ENCODE measurements around the gene CD28. TPM values are rescaled to one million over a fixed set of nuclear protein-coding genes. Genes with fewer than 3 reads are reported as not detected.
"Not testable (repeated sequence)": the region's sequence is repeated elsewhere in the genome, so short reads cannot be mapped to it uniquely, and the experiment has no call there.

CD28 gene
- total RNA-seq, 2 donors from 2014 or later = 3.5 to 4.3 TPM

DNA sequence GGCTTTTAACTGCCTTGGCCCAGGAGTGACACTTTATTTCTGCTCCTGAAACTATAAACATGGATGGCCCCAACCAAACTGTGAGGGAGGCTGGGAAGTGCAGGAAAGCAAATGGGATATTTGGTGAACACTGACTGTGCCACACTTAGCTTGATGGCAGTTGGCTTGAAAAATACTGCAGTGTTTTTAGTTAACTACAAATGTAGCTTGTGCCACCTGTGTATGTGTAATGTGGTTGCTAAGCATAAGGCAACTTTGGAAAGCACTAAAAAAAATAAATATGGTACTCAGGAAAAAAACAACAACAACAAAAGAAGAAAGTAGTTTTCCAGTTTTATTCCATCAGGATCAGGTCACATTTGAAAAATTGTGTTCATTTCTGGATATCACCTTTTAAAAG, 73.8 kb downstream of the CD28 start:
- Histone ChIP-seq H3K4me1 (ENCODE audit: control insufficient read depth in 1 of 2, low read depth in 2 of 2) (peaks cover 6 to 19% of the 10 kb centered on the region in 2 donors), H3K36me3 (no peaks in the 10 kb centered on the region), H3K27ac (no peak overlapping the region), H3K9me3 (no peaks in the 10 kb centered on the region), H3K27me3 (replicated peaks; ENCODE audit: insufficient read depth) (no peaks in the 10 kb centered on the region), H3K4me3 (no peak overlapping the region)
- DNase-seq (ENCODE audit: low spot score) (no peak), ATAC-seq (ENCODE audit: insufficient number of reproducible peaks, low FRiP score, low read depth) (no peak)
- TF ChIP-seq, protein P1, sequence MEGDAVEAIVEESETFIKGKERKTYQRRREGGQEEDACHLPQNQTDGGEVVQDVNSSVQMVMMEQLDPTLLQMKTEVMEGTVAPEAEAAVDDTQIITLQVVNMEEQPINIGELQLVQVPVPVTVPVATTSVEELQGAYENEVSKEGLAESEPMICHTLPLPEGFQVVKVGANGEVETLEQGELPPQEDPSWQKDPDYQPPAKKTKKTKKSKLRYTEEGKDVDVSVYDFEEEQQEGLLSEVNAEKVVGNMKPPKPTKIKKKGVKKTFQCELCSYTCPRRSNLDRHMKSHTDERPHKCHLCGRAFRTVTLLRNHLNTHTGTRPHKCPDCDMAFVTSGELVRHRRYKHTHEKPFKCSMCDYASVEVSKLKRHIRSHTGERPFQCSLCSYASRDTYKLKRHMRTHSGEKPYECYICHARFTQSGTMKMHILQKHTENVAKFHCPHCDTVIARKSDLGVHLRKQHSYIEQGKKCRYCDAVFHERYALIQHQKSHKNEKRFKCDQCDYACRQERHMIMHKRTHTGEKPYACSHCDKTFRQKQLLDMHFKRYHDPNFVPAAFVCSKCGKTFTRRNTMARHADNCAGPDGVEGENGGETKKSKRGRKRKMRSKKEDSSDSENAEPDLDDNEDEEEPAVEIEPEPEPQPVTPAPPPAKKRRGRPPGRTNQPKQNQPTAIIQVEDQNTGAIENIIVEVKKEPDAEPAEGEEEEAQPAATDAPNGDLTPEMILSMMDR (IDR thresholded peaks at IDR 0.05) = no peak

DNA sequence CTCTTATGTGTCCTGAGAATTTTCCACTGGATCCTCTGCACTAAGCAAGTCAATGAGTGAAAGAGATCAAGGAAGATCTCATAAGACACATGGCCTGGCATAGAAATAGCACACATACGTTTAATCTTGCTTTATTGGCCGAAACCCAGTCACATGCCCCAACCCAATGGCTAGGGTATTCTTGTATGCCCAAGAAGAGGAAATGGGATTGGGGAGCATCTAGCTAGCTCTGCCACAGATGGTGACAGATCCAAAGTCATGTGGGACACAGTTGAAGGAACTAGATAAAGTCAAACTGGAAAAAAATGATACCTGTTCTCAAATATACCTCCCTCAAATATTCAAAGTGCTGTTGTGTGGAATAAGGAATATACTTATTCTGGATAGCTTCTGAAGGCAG, 74.7 kb downstream of the CD28 start:
- Histone ChIP-seq H3K27me3 (replicated peaks; ENCODE audit: insufficient read depth) (no peaks in the 10 kb centered on the region), H3K4me3 (no peak overlapping the region), H3K27ac (no peak overlapping the region), H3K9me3 (no peaks in the 10 kb centered on the region), H3K4me1 (ENCODE audit: control insufficient read depth in 1 of 2, low read depth in 2 of 2) (peaks cover 6 to 23% of the 10 kb centered on the region in 2 donors), H3K36me3 (no peaks in the 10 kb centered on the region)
- DNase-seq (ENCODE audit: low spot score) = no peak
- ATAC-seq (ENCODE audit: insufficient number of reproducible peaks, low FRiP score, low read depth) = no peak
- TF ChIP-seq, protein P1 (IDR thresholded peaks at IDR 0.05) = no peak

DNA sequence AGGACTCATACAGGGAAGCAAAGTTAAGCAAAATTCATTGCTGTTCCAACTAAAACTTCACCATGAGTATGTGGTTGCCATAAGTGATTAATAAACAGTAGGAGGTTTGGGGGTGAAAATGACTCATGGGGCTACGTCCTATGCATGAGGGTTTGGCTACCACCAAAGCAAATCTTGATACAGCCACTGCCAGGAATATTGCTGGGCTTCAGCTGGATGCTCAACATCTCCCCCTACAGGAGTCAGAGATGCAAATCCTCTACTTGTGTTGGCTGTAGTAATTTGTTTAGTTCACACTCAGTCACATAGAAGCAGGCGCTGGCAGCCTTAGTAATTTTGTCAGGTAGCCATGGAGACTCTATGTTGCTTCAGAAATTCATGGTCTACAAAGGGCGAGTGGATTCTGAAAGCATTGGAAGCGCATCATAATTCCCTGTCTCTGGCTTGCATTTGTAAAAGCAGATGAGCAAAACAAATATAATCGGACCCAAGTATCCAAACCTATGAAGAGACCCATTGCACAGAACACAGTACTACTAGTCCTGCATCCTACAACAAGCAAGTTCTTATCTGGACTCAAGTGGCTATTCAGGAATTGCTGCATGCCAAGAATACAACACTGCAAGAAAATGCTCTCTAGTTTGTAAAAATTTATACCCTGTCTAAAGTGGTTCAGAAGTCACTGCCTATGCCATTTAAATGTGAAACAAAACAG, 76.0 kb downstream of the CD28 start:
- no peaks in the 10 kb centered on the region for H3K9me3 ChIP-seq
- TF ChIP-seq, protein P1 (IDR thresholded peaks at IDR 0.05) = peak; percentile 55
- peak overlapping the region in 1 of 2 donors; percentile 22 for H3K27ac ChIP-seq
- H3K27me3 ChIP-seq (replicated peaks; ENCODE audit: insufficient read depth) = no peaks in the 10 kb centered on the region
- H3K4me3 ChIP-seq = no peak overlapping the region
- ATAC-seq (ENCODE audit: insufficient number of reproducible peaks, low FRiP score, low read depth) = peak; percentile 86
- DNase-seq (ENCODE audit: low spot score) = no peak
- H3K36me3 ChIP-seq = no peaks in the 10 kb centered on the region
- H3K4me1 ChIP-seq (ENCODE audit: control insufficient read depth in 1 of 2, low read depth in 2 of 2) = peaks cover 6 to 28% of the 10 kb centered on the region in 2 donors

DNA sequence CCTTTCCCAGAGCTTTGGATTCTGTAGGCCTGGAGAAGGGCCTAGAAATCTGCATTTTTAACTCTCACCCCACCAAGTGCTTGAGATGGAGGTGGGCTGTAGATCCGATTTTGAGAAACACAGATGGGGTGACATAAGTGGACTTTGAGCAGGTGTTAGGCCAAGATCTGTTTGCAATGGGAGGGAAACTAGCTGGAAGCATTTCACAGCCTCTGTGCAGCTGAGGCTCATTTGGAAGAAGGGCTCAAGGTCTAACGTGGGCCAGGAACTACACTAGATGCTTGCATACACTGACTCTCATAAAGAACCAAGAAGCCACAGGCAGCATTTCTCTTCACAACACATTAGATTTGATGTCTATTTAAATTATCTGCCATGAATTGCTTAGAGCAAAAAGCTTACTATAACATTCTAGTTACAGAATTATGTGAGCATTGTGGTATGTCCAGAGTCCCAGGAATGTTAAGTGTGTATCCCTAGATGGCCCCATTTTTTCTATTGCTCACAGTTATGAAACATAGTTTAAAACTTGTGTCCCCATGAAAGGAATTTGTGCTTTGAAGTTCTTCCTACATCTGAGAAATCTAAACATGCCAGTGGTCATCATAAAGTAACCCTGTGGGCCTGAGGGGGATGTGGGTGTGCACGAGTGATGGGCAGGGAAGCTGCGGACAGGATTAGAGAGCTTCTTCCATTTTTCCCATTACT, 77.2 kb downstream of the CD28 start:
- Histone ChIP-seq H3K27ac (no peak overlapping the region), H3K27me3 (replicated peaks; ENCODE audit: insufficient read depth) (no peaks in the 10 kb centered on the region), H3K36me3 (no peaks in the 10 kb centered on the region), H3K4me1 (ENCODE audit: control insufficient read depth in 1 of 2, low read depth in 2 of 2) (peaks cover 6 to 36% of the 10 kb centered on the region in 2 donors), H3K9me3 (no peaks in the 10 kb centered on the region), H3K4me3 (no peak overlapping the region)
- no peak for ATAC-seq (ENCODE audit: insufficient number of reproducible peaks, low FRiP score, low read depth)
- DNase-seq (ENCODE audit: low spot score) = no peak
- TF ChIP-seq, protein P1 (IDR thresholded peaks at IDR 0.05) = no peak

DNA sequence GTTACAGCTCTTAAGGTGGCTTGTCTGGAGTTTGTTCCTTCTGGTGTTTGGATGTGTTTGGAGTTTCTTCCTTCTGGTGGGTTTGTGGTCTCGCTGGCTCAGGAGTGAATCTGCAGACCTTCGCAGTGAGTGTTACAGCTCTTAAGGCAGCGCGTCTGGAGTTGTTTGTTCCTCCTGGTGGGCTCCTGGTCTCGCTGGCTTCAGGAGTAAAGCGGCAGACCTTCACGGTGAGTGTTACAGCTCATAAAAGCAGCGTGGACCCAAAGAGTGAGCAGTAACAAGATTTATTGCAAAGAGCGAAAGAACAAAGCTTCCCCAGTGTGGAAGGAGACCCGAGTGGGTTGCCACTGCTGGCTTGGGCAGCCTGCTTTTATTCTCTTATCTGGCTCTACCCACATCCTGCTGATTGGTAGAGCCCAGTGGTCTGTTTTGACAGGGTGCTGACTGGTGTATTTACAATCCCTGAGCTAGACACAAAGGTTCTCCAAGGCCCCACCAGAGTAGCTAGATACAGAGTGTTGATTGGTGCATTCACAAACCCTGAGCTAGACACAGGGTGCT, 78.4 kb downstream of the CD28 start:
- not testable (repeated sequence) for ATAC-seq (ENCODE audit: insufficient number of reproducible peaks, low FRiP score, low read depth); H3K27ac ChIP-seq
- peaks cover 6 to 38% of the 10 kb centered on the region in 2 donors for H3K4me1 ChIP-seq (ENCODE audit: control insufficient read depth in 1 of 2, low read depth in 2 of 2)

DNA sequence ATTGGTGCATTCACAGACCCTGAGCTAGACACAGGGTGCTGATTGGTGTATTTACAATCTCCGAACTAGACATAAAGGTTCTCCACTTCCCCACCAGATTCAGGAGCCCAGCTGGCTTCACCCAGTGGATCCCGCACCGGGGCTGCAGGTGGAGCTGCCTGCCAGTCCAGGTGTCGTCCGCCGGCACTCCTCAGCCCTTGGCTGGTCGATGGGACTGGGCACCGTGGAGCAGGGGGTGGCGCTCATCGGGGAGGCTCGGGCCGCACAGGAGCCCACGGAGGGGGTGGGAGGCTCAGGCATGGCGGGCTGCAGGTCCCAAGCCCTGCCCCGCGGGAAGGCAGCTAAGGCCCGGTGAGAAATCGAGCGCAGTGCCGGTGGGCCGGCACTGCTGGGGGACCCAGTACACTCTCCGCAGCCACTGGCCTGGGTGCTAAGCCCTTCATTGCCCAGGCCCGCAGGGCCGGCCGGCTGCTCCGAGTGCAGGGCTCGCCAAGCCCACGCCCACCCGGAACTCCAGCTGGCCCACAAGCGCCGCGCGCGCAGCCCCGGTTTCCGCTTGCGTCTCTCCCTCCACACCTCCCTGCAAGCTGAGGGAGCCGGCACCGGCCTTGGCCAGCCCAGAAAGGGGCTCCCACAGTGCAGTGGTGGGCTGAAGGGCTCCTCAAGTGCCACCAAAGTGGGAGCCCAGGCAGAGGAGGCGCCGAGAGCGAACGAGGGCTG, 79.1 kb downstream of the CD28 start:
- not testable (repeated sequence) for H3K4me3 ChIP-seq; H3K27ac ChIP-seq; H3K9me3 ChIP-seq; ATAC-seq (ENCODE audit: insufficient number of reproducible peaks, low FRiP score, low read depth); H3K36me3 ChIP-seq; H3K27me3 ChIP-seq (replicated peaks; ENCODE audit: insufficient read depth); DNase-seq (ENCODE audit: low spot score)
- H3K4me1 ChIP-seq (ENCODE audit: control insufficient read depth in 1 of 2, low read depth in 2 of 2) = peaks cover 6 to 38% of the 10 kb centered on the region in 2 donors

More for the DNA sequence above, 78.4 kb downstream of the CD28 start:
- DNase-seq (ENCODE audit: low spot score); H3K27me3 ChIP-seq (replicated peaks; ENCODE audit: insufficient read depth); H3K9me3 ChIP-seq; H3K36me3 ChIP-seq; H3K4me3 ChIP-seq: not testable (repeated sequence)

Measured in thoracic aorta (tissue), 2 donors.